Panc1 (cell line): ENCODE results near the gene HCRTR1. TPM values are rescaled to one million over a fixed set of nuclear protein-coding genes. Genes with fewer than 3 reads are reported as not detected.
A peak's percentile ranks its signal among the peaks of the same experiment; 100 is the strongest.

Experiments
- ATAC-seq: fragments of 200-7000 bp; cut with Tn5 transposase; 2 replicates; pipeline ENCODE4 v1.9.1; 2020; ENCODE audit warnings: mild to moderate bottlenecking, moderate library complexity
- BruUV-seq: library from RNA; stranded (reverse); fragments of 400-500 nt; replicated peaks from 2 replicates; lab custom pipeline; 2021; lab: Mats Ljungman, UMichigan
- CTCF ChIA-PET: fragments of 300-600 bp; sonication (Branson Sonifier 250); formaldehyde crosslinking; loops from one replicate; lab custom pipeline; 2022; ENCODE audit warnings: antibody characterized with exemption; lab: Charles Lee
- POLR2A ChIA-PET: fragments of 300-600 bp; sonication (Branson Sonifier 250); formaldehyde crosslinking; loops from one replicate; lab custom pipeline; 2022; ENCODE audit warnings: antibody characterized with exemption; lab: Charles Lee
- DNase-seq: peaks from one replicate; pipeline ENCODE4 v3.0.0-alpha.2; 2010; ENCODE audit warnings: low read depth, low spot score
- H3K27ac ChIP-seq: 2 replicates; pipeline ENCODE4 v1.5.1; 2011; ENCODE audit warnings: mild to moderate bottlenecking, low read length, inconsistent platforms
- H3K27me3 ChIP-seq: fragments of 200-500 bp; sonication (Bioruptor generic); 2 replicates; pipeline ENCODE4 v1.6.0; 2014; ENCODE audit warnings: low read length, inconsistent platforms; ENCODE audit not compliant: control insufficient read depth, insufficient read depth
- H3K36me3 ChIP-seq: fragments of 200-500 bp; sonication (Bioruptor generic); 2 replicates; pipeline ENCODE4 v1.5.1; 2014; ENCODE audit warnings: inconsistent platforms, mild to moderate bottlenecking, low read length, moderate library complexity; ENCODE audit not compliant: control insufficient read depth, insufficient read depth
- H3K4me1 ChIP-seq: 2 replicates; pipeline ENCODE4 v1.5.1; 2011; ENCODE audit warnings: inconsistent platforms, mild to moderate bottlenecking, low read length, moderate library complexity; ENCODE audit not compliant: control insufficient read depth, insufficient read depth
- H3K4me3 ChIP-seq, 2 experiments: 2 replicates each; pipeline ENCODE4 v1.5.1; 2011 to 2012; ENCODE audit warnings: low read depth in 2 of 2, low read length in 2 of 2, mild to moderate bottlenecking in 2 of 2, inconsistent platforms in 1 of 2, moderate library complexity in 1 of 2
- H3K9me3 ChIP-seq: fragments of 200-500 bp; sonication (Bioruptor generic); 2 replicates; pipeline ENCODE4 v1.5.1; 2014; ENCODE audit warnings: low read depth, mild to moderate bottlenecking, inconsistent platforms, low read length, moderate library complexity; ENCODE audit not compliant: control insufficient read depth, insufficient read depth
- POLR2AphosphoS5 ChIP-seq: IDR thresholded peaks from 2 replicates; pipeline ENCODE4 v1.6.1; 2012; ENCODE audit warnings: mild to moderate bottlenecking, low read depth, low read length, moderate library complexity
- SIN3A ChIP-seq: IDR thresholded peaks from 2 replicates; pipeline ENCODE4 v1.6.1; 2012; ENCODE audit warnings: low read depth, mild to moderate bottlenecking, low read length, moderate library complexity, borderline replicate concordance; ENCODE audit not compliant: insufficient read depth
- TCF7L2 ChIP-seq: IDR thresholded peaks from 2 replicates; pipeline ENCODE4 v1.6.1; 2011; ENCODE audit warnings: mild to moderate bottlenecking, low read depth, low read length, inconsistent platforms
- in situ Hi-C: cut with HindIII; loops from 2 replicates; pipeline ENCODE4 v1.10.0; 2016; ENCODE audit warnings: low sequenced_read_pairs, low pct_unique_long_range_greater_than_20kb
- intact Hi-C: fragments of 100-400 bp; cut with micrococcal nuclease; formaldehyde crosslinking; loops from one replicate; pipeline ENCODE4 v1.10.0; 2022; ENCODE audit not compliant: unreplicated experiment
- total RNA-seq: library from RNA; stranded (reverse); gene quantifications from one replicate; pipeline ENCODE4 v1.2.1, GENCODE V29; 2021; ENCODE audit not compliant: unreplicated experiment
- TF ChIP-seq, protein P1 (sequence below): fragments of 450-650 bp; IDR thresholded peaks from 2 replicates; pipeline ENCODE4 v1.5.1; 2017; ENCODE audit warnings: mild to moderate bottlenecking
- TF ChIP-seq, protein P2 (sequence below), 2 experiments: IDR thresholded peaks; 2 replicates each; pipeline ENCODE4 v1.6.1; 2011 to 2012; ENCODE audit warnings: low read depth in 2 of 2, control low read depth in 1 of 2, low read length in 1 of 2, mild to moderate bottlenecking in 1 of 2, moderate library complexity in 1 of 2; ENCODE audit not compliant: insufficient read depth in 1 of 2

Gene HCRTR1
- total RNA-seq, 1 experiment from 2014 or later: 0.18 TPM

DNA sequence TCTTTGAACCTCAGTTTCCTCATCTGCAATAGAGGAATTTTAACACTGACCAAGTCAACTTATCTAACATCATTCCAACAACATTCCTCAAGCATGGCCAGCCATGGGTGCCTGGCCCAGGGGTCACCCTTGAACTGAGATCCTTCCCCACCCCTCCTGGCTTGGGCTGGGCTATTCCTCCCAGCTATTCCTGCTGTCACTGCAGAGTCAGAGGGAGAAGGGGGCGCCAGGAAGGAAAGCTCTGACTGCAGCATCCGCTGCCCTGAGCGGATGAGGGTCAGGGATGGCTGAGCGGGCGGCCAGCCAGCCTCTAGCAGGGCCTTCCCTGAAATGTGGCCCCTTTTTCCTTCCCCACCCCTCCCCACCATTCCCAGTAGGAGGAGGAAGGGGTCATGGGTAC, 38.1 kb upstream of the HCRTR1 start:
- intact Hi-C loops: no loop called here
- TF ChIP-seq, protein P1, sequence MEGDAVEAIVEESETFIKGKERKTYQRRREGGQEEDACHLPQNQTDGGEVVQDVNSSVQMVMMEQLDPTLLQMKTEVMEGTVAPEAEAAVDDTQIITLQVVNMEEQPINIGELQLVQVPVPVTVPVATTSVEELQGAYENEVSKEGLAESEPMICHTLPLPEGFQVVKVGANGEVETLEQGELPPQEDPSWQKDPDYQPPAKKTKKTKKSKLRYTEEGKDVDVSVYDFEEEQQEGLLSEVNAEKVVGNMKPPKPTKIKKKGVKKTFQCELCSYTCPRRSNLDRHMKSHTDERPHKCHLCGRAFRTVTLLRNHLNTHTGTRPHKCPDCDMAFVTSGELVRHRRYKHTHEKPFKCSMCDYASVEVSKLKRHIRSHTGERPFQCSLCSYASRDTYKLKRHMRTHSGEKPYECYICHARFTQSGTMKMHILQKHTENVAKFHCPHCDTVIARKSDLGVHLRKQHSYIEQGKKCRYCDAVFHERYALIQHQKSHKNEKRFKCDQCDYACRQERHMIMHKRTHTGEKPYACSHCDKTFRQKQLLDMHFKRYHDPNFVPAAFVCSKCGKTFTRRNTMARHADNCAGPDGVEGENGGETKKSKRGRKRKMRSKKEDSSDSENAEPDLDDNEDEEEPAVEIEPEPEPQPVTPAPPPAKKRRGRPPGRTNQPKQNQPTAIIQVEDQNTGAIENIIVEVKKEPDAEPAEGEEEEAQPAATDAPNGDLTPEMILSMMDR: no peak
- TF ChIP-seq POLR2AphosphoS5 (no peak), SIN3A (no peak), TCF7L2 (no peak)
- TF ChIP-seq, protein P2, sequence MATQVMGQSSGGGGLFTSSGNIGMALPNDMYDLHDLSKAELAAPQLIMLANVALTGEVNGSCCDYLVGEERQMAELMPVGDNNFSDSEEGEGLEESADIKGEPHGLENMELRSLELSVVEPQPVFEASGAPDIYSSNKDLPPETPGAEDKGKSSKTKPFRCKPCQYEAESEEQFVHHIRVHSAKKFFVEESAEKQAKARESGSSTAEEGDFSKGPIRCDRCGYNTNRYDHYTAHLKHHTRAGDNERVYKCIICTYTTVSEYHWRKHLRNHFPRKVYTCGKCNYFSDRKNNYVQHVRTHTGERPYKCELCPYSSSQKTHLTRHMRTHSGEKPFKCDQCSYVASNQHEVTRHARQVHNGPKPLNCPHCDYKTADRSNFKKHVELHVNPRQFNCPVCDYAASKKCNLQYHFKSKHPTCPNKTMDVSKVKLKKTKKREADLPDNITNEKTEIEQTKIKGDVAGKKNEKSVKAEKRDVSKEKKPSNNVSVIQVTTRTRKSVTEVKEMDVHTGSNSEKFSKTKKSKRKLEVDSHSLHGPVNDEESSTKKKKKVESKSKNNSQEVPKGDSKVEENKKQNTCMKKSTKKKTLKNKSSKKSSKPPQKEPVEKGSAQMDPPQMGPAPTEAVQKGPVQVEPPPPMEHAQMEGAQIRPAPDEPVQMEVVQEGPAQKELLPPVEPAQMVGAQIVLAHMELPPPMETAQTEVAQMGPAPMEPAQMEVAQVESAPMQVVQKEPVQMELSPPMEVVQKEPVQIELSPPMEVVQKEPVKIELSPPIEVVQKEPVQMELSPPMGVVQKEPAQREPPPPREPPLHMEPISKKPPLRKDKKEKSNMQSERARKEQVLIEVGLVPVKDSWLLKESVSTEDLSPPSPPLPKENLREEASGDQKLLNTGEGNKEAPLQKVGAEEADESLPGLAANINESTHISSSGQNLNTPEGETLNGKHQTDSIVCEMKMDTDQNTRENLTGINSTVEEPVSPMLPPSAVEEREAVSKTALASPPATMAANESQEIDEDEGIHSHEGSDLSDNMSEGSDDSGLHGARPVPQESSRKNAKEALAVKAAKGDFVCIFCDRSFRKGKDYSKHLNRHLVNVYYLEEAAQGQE (IDR thresholded peaks at IDR 0.05; ENCODE audit: insufficient read depth in 1 of 2, low read depth in 2 of 2, low read length in 1 of 2): no peak
- no peak for DNase-seq
- in situ Hi-C loops: no loop called here
- Histone ChIP-seq H3K9me3 (no peaks in the 10 kb centered on the region), H3K4me3 (no peak overlapping the region), H3K27me3 (no peaks in the 10 kb centered on the region), H3K36me3 (peaks cover 4% of the 10 kb centered on the region; the same call in 1 of the 2 replicates), H3K27ac (peak overlapping the region; percentile 36), H3K4me1 (peaks cover 60% of the 10 kb centered on the region)
- ATAC-seq: no peak
- ChIA-PET POLR2A (no interaction called here), CTCF (no interaction called here)
- BruUV-seq: no TSS peak

DNA sequence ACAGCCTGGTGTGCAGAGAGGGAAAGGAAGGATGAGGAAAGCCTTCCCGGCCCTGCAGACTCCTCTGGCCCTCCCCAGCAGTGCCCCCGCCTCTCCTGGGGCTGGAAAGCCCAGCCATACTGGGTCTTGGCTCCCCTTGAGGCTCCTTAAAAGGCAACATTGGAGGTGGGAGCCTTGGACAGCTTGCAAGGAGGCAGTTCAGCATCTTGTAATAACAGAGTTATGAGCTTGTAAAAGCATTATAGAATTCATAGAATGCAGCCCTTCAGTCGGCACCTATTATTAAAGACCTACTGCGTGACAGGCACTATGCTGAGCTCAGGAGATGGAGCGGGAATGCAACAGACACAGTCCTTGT, 37.0 kb upstream of the HCRTR1 start:
- ChIA-PET CTCF (interaction anchor here (0.6 kb wide), 1 partner anchor 116 kb away, joined by 3 read pairs; no protein-coding TSS in a partner anchor), POLR2A (no interaction called here)
- Histone ChIP-seq H3K27ac (peak overlapping the region; percentile 65), H3K4me1 (peaks cover 51% of the 10 kb centered on the region), H3K36me3 (peaks cover 4% of the 10 kb centered on the region; the same call in 1 of the 2 replicates), H3K4me3 (no peak overlapping the region), H3K9me3 (no peaks in the 10 kb centered on the region), H3K27me3 (no peaks in the 10 kb centered on the region)
- intact Hi-C loops (no loop called here), in situ Hi-C loops (no loop called here)
- DNase-seq (no peak), ATAC-seq (peak; percentile 15)
- BruUV-seq: no TSS peak
- TF ChIP-seq, protein P1: no peak
- TF ChIP-seq TCF7L2: peak; percentile 87
